ENCODE measurements around the gene LOXL3.

LOXL3 gene

DNA sequence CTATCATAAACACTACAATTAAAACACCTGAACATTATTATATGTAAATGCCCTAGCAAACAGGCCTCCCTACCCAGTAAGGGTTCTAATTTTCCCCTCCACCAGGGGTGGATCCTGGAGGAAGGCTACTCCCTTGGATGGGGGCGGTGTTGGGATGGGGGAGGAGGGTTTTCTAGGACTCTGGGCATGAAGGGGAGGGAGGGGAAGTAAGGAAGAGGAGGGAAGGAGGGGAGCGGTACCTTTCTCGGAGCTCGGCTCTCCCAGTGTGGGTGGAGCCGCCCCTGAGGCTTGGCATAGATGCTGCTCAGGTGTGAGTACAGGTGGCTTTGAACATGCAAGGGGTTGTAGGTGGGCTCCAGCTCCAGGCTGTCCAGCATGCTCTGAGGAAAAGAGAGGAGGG lies 6.2 kb upstream of the LOXL3 start (continued):
- TF ChIP-seq, protein P1, sequence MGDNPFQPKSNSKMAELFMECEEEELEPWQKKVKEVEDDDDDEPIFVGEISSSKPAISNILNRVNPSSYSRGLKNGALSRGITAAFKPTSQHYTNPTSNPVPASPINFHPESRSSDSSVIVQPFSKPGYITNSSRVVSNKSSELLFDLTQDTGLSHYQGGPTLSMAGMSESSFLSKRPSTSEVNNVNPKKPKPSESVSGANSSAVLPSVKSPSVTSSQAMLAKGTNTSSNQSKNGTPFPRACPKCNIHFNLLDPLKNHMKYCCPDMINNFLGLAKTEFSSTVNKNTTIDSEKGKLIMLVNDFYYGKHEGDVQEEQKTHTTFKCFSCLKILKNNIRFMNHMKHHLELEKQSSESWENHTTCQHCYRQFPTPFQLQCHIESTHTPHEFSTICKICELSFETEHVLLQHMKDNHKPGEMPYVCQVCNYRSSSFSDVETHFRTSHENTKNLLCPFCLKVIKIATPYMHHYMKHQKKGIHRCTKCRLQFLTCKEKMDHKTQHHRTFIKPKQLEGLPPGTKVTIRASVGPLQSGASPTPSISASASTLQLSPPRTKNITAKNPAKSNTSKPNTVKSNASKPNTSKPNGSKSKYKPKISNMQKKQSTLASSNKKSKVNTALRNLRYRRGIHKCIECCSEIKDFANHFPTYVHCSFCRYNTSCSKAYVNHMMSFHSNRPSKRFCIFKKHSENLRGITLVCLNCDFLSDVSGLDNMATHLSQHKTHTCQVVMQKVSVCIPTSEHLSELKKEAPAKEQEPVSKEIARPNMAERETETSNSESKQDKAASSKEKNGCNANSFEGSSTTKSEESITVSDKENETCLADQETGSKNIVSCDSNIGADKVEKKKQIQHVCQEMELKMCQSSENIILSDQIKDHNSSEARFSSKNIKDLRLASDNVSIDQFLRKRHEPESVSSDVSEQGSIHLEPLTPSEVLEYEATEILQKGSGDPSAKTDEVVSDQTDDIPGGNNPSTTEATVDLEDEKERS (tag by site-specific recombination; IDR thresholded peaks at IDR 0.05) = no peak
- TF ChIP-seq, protein P2, sequence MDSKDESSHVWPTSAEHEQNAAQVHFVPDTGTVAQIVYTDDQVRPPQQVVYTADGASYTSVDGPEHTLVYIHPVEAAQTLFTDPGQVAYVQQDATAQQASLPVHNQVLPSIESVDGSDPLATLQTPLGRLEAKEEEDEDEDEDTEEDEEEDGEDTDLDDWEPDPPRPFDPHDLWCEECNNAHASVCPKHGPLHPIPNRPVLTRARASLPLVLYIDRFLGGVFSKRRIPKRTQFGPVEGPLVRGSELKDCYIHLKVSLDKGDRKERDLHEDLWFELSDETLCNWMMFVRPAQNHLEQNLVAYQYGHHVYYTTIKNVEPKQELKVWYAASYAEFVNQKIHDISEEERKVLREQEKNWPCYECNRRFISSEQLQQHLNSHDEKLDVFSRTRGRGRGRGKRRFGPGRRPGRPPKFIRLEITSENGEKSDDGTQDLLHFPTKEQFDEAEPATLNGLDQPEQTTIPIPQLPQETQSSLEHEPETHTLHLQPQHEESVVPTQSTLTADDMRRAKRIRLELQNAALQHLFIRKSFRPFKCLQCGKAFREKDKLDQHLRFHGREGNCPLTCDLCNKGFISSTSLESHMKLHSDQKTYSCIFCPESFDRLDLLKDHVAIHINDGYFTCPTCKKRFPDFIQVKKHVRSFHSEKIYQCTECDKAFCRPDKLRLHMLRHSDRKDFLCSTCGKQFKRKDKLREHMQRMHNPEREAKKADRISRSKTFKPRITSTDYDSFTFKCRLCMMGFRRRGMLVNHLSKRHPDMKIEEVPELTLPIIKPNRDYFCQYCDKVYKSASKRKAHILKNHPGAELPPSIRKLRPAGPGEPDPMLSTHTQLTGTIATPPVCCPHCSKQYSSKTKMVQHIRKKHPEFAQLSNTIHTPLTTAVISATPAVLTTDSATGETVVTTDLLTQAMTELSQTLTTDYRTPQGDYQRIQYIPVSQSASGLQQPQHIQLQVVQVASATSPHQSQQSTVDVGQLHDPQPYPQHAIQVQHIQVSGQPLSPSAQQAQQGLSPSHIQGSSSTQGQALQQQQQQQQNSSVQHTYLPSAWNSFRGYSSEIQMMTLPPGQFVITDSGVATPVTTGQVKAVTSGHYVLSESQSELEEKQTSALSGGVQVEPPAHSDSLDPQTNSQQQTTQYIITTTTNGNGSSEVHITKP (tag by site-specific recombination; IDR thresholded peaks at IDR 0.05) = no peak
- TF ChIP-seq ZNF214 (tag by site-specific recombination; IDR thresholded peaks at IDR 0.05; ENCODE audit: borderline replicate concordance) (no peak), ZNF169 (tag by site-specific recombination; IDR thresholded peaks at IDR 0.05) (no peak), SP3 (tag by site-specific recombination; IDR thresholded peaks at IDR 0.05) (0 out of 2 replicates have a peak, but pooled peaks have one; percentile 9)

DNA sequence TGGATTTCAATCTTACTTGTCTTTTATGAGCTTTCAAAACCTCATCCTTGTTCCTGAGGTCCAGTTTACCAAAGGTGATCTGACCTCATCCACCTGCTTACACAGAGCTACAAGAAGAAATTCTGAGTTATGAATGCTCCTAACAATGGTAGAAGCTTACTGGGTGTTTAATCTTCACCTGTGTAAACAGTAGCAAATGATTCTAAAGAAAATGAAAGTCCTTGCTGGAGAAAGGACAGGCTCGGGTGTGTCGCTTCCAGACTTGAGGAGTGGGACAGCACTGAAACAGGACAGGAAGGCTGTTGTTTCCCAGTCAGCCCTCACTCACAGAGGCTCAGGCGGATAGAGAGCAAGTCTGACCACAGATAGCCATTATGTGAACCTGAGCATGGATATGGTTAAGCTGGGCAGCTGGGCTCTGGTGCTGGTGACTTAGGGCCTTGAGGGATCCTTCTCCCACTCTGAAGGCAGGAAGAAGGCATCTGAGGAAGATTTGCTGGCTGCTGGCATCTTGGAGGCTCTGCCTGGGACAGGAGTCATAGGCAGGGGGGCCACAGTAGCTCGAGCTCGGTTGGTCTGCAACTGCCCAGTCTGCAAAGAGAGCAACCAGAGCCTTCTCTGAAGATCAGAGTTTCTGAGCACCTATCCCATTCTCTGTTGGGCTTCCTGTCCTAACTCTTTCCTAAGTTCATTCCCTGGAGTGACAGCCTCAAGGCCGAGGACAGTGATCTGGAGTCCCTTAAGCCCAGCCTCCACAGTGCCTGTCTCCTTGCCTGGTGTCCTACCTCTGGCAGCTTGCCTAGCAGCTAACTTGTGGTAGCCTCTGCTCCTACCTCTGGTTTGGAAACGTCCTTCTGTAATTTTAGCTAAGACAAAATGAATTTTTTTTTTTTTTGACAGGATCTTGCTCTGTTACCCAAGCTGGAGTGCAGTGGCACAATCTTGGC lies 4.8 kb upstream of the LOXL3 start:
- POLR2A ChIA-PET = interaction anchor here (1.3 kb wide), 1 partner anchor 360 kb away, joined by 3 read pairs; the partner anchor contains the start of gene MTHFD2

DNA sequence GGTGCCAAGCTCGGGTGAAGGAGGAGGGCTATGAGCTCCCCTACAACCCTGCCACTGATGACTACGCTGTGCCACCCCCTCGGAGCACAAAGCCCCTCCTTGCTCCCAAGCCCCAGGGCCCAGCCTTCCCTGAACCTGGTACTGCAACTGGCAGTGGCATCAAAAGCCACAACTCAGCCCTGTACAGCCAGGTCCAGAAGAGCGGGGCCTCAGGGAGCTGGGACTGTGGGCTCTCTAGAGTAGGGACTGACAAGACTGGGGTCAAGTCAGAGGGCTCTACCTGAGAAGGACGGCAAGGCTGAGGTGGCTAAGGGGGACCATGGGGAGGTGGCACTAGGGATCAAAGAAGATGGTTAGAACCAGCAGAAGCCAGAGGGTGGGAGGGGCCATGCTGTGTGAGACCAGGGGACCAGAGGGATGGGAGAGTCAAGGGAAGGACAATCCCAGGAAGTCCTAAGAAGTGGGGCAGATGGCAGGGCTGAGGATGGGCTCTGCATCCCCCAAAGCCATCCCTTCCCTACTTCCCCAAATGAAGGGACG lies 3.2 kb upstream of the LOXL3 start:
- CTCF ChIA-PET = interaction anchor here (0.6 to 2.3 kb wide), 2 partner anchors 10 to 31 kb away, joined by 5 to 13 read pairs; no protein-coding TSS in a partner anchor
- TF ChIP-seq ZNF274 (IDR thresholded peaks at IDR 0.05; ENCODE audit: low read length) (no peak), ZNF274 (tag by site-specific recombination; IDR thresholded peaks at IDR 0.05; ENCODE audit: borderline replicate concordance) (no peak), ZNF19 (tag by site-specific recombination; IDR thresholded peaks at IDR 0.05; ENCODE audit: low read depth) (no peak), ZNF16 (tag by site-specific recombination; IDR thresholded peaks at IDR 0.05; ENCODE audit: low read depth) (no peak), ZBTB20 (tag by site-specific recombination; IDR thresholded peaks at IDR 0.05) (no peak), ZNF311 (tag by site-specific recombination; IDR thresholded peaks at IDR 0.05; ENCODE audit: borderline replicate concordance) (no peak), GLI4 (tag by site-specific recombination; IDR thresholded peaks at IDR 0.05) (no peak), ZFP37 (tag by site-specific recombination; IDR thresholded peaks at IDR 0.05) (no peak), ZNF677 (tag by site-specific recombination; IDR thresholded peaks at IDR 0.05) (no peak), ZNF501 (tag by site-specific recombination; IDR thresholded peaks at IDR 0.05) (no peak), ZBTB1 (tag by site-specific recombination; IDR thresholded peaks at IDR 0.05) (no peak), HOXA7 (CRISPR knock-in tag; IDR thresholded peaks at IDR 0.05; ENCODE audit: borderline replicate concordance) (no peak), ZNF701 (tag by site-specific recombination; IDR thresholded peaks at IDR 0.05) (no peak), FEZF1 (tag by site-specific recombination; IDR thresholded peaks at IDR 0.05) (no peak), KLF16 (tag by site-specific recombination; IDR thresholded peaks at IDR 0.05) (no peak), KLF9 (tag by site-specific recombination; IDR thresholded peaks at IDR 0.05; ENCODE audit: low read depth) (no peak)
- TF ChIP-seq, protein P3, sequence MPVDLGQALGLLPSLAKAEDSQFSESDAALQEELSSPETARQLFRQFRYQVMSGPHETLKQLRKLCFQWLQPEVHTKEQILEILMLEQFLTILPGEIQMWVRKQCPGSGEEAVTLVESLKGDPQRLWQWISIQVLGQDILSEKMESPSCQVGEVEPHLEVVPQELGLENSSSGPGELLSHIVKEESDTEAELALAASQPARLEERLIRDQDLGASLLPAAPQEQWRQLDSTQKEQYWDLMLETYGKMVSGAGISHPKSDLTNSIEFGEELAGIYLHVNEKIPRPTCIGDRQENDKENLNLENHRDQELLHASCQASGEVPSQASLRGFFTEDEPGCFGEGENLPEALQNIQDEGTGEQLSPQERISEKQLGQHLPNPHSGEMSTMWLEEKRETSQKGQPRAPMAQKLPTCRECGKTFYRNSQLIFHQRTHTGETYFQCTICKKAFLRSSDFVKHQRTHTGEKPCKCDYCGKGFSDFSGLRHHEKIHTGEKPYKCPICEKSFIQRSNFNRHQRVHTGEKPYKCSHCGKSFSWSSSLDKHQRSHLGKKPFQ (tag by site-specific recombination; IDR thresholded peaks at IDR 0.05) = no peak
- Histone ChIP-seq H3K27ac (ENCODE audit: extremely low read depth, low read depth, low read length) (no peak overlapping the region), H3K4me1 (ENCODE audit: control insufficient read depth, insufficient read depth, low read length) (no peaks in the 10 kb centered on the region; the same call in 1 of the 2 replicates), H3K9me3 (ENCODE audit: control insufficient read depth, insufficient read depth, low read depth, low read length) (no peaks in the 10 kb centered on the region), H3K4me3 (ENCODE audit: low read depth, low read length) (no peak overlapping the region), H3K36me3 (ENCODE audit: control insufficient read depth in 2 of 2, insufficient read depth in 1 of 2, low read length in 2 of 2) (peaks cover 0 to 3% of the 10 kb centered on the region in 2 experiments; a peak in 1 of 3 replicates)
- POLR2A ChIA-PET = no interaction called here

More for the DNA sequence above, 4.8 kb upstream of the LOXL3 start:
- no peaks in the 10 kb centered on the region; the same call in 1 of the 2 replicates for H3K4me1 ChIP-seq (ENCODE audit: control insufficient read depth, insufficient read depth, low read length)
- TF ChIP-seq ZBTB17 (tag by site-specific recombination; IDR thresholded peaks at IDR 0.05) = peak; percentile 89
- TF ChIP-seq PRDM1 (tag by site-specific recombination; IDR thresholded peaks at IDR 0.05) = peak; percentile 51
- no peak for TF ChIP-seq ZBTB48 (tag by site-specific recombination; IDR thresholded peaks at IDR 0.05)
- CTCF ChIA-PET = interaction anchor here (0.5 to 2.3 kb wide), 8 partner anchors 29 to 1697 kb away, joined by 3 to 13 read pairs (median 3); partner anchors contain the start of genes AUP1, CCDC142, SEMA4F and TTC31
- H3K36me3 ChIP-seq (ENCODE audit: control insufficient read depth in 2 of 2, insufficient read depth in 1 of 2, low read length in 2 of 2) = peaks cover 0 to 3% of the 10 kb centered on the region in 2 experiments; a peak in 1 of 3 replicates
- no peak overlapping the region for H3K4me3 ChIP-seq (ENCODE audit: low read depth, low read length)
- H3K27ac ChIP-seq (ENCODE audit: extremely low read depth, low read depth, low read length) = no peak overlapping the region
- H3K9me3 ChIP-seq (ENCODE audit: control insufficient read depth, insufficient read depth, low read depth, low read length) = no peaks in the 10 kb centered on the region
